Measurements from ENCODE around the gene PDE7B.

The PDE7B gene

GRCh38 chr6:135992739-135993138 lies 141.2 kb downstream of the PDE7B start:
- no peak for DNase-seq

DNA sequence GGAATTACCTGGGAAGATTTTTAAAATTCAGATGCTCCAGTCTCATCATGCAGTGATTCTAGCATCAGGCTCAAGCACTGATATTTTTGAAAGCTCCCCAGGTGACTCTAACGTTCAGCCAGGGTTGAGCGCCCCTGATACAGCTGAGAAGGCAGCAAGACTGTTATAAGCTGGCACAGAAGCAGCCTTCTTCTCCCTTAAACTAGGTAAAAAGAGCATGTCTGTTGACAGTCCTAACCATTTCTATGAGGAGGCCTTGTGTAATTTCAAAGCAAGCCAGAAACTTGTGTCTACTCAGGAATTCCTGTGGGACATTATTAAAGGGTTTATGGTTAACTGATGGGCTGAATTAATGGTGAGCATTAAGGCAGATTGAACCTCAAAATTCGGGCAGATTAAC lies 141.9 kb downstream of the PDE7B start:
- no peak for DNase-seq

- no peak for DNase-seq
Measured at GRCh38 chr6:135994857-135995544, 143.5 kb downstream of the PDE7B start.

- DNase-seq, result no peak
Measured at GRCh38 chr6:135995545-135995898, 144.0 kb downstream of the PDE7B start.

GRCh38 chr6:135996668-135997067 lies 145.2 kb downstream of the PDE7B start:
- no peak for DNase-seq

GRCh38 chr6:135999393-135999792 lies 147.9 kb downstream of the PDE7B start:
- DNase-seq, result no peak

- no peak for DNase-seq
Measured at GRCh38 chr6:136007345-136007744, 155.8 kb downstream of the PDE7B start.

- no peak for DNase-seq
Measured at GRCh38 chr6:136011475-136011874, 160.0 kb downstream of the PDE7B start.

GRCh38 chr6:136012198-136012887 lies 160.8 kb downstream of the PDE7B start:
- DNase-seq, result no peak

DNA sequence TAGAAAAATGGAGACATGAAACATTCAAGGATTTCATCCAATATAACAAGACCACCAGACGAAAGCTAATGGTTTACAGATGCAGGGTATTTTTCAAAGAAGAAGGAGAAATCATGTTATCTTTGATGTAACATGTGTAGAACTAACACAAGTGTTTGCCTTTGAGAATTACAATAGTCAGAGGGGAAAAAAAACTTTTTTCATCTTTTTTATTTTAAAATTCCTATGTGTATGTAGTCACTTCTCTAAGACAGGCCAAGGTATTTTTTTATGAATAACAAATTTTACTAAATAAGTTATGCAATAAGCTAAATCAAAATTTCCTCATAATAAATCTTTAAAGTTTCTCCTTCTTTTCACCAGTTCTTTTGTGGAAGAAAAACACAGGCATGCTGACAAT lies 161.4 kb downstream of the PDE7B start:
- DNase-seq, result no peak

GRCh38 chr6:136014454-136015437 lies 163.2 kb downstream of the PDE7B start:
- DNase-seq, result no peak

- no peak for DNase-seq
Measured at GRCh38 chr6:136015531-136015930, 164.0 kb downstream of the PDE7B start.

DNA sequence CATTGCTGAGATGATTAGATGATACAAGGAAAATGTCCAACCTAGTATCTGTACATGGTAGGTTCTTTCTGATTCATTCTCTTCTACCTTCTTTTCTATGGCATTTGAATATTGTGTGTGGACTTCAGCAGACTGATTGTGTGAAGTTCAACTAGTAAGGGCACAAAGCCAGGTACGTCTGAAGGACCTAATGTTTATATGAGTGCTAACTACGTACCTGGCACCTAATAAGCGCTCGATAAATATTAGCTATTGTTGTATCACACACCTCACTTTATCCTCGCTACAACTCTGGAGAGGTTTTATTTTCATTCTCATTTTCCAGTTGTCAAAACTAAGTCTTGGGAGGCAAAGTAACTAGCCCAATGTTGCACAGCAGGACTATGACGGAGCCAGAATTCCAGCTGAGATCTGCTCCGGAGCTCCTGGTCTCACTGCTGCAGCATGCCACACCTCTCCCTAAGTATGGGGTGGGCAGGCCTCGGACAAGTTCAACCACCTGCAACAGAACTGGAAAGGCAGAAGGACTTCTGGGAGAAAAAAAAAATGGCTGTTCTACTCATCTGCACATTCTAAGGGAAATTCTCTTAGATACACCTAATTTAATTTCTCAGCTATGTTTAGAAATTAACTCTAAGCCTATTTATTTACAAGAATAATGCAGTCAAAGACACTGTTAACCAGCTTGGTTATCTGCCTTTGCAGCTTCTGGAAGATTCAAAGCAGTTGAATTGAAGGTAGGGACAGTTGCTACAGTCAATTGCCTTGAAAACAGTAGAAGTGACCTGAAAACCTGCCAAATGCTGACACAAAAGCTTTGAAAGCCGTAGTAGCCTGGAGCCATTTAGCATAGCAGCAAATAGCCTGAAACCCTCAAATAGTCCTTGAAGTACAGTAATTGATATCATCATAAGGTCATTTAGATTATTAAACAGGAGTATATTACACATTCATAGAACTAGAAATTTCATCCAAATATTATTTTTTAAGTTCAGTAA lies 165.0 kb downstream of the PDE7B start:
- DNase-seq, result peak; percentile 7

DNA sequence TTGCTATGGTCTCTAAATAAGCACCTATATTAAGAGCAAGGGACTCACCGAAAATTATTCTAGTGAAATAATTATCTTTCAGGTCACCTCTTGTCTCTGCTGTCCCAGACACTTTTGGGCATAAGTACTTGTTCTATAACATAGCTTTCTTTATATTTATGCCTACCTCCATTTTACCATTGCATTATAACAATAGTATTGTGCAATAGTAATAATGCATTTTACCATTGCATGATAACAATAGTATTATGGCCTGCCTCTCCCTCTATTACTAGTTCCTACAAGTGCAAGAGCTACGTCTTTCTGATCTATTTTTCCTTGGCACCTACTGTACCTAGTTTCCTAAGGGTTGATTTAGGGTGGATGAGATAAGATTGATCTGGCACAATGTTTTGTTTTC lies 169.2 kb downstream of the PDE7B start:
- DNase-seq, result no peak

DNA sequence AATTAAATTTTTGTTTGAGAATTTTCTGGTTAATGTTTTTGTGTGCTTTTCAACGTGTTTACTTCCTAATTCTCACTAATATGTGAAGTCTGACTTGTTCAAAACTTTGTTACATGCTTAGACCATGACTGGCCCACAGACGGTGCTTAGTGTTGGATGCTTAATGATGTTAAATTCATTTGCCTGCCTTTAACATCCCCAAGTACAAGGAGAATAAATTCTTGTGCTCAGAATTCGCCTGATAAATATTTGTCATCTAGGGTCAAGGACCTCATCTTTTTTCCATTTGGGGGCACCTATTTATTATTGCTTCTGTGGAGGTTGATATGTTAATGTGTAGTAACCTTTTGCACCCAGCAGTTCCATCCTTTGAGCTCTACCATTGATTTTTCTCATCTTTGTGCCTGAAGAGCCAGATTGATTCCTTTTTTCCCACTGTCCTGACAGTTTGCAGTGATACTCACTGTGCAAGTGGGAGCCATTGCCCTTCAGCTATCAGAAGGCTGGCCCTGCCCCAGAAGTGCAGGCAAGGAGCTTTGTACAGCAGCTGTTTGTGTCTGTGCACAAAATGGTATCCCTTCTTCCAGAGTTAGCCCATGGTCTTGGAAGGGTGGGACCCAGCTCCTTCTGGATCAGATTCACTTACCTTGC lies 170.8 kb downstream of the PDE7B start:
- no peak for DNase-seq

DNA sequence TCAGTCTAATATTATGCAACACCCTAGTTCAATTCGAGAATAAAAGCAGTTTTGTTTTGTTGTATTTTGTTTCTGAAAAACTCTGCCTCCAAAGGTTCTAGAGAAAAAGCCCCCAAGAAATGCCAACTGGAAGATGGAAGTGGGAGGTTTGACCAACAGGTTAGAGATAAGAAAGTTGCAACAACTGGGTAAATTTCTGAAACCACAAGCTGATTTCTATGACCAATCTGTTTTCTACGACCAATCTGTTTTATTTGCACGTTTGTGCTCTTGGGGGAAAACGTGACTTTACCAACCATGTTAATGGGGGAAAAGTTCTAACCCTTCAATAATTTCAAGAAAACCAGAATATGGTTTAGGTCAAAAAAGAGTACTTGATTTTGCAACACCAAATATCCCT lies 173.2 kb downstream of the PDE7B start:
- DNase-seq, result no peak

DNA sequence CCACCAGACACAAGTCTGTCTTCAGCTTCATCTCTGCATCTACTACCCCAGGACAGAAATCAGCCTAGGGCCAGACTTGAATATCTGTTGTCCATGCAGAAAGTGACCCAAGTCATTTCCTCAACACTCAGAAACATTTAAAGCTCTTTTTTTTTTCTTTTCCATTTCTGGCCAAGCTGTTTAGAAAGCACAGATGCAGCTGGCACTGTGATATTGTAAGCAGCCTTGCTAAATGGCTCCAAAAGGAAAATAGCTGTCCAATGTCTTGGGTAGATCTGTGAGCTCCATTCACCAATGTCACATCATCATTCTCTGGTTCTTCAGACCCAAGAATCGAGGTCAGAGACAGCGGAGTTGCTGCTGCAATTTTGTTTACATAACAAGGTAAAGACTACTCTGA lies 174.2 kb downstream of the PDE7B start:
- no peak for DNase-seq

- DNase-seq, result no peak
Measured at GRCh38 chr6:136030131-136030530, 178.6 kb downstream of the PDE7B start.

DNA sequence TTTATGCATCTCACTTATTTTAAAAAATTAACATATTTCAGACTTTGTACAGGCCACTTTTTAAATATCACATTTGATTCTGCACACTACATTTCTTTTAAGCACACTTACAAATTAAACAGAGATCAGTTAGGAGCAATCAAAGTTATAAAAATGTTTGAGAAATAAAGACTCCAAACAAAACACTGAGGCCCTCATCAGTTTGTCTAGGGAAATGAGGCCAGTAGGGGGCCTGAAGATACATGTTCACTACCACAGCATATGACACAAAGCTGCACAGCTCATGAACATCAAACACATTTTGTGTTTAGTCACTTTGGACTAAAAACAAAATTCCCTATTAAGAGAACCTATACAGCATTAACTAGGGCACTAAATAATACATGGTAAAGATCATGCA lies 180.5 kb downstream of the PDE7B start:
- DNase-seq, result no peak

DNA sequence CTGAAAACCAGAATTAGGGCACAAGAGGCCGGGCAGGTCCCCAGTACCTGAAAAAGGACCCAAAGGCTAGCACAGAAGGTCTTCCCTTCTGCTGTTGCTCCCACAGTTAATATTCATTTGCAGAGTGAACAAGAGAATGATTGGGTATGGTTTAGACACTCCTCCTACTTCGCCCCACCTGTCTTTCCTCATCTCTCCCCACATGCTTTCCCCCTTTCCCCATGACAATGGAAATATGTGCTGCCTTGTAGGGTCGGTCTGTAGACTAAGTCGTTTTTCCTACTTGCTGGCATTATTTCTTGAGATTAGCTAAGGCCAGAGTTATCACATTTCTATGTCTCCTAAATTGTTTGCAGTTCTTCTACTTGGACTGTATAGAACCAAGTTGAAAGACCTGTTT lies 181.9 kb downstream of the PDE7B start:
- no peak for DNase-seq

DNA sequence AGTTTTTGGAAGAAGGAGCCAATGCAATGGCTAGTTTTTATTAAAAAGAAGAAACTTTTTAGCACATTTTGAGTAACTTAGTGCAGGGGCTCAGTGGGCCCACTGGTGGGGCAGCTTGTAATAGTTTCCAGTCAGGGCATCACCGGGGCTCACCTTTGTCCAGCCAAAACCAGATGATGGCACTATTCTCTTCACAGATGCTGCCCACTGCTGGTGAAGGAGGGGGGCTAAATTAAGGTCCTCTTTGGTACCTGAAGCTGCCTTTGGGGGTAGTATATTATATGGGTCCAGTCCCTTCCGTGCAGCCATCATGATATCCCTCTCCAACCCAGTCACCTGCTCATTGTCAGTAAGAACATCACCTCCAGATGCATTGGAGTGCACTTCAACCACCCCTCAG lies 182.9 kb downstream of the PDE7B start:
- DNase-seq, result no peak

Measured in NCI-H1092 (cell line).